ELF-1 (cell line): ENCODE results near the gene NR3C2.

Experiments
- DNase-seq: peaks from one replicate; pipeline ENCODE4 v3.0.0-alpha.2; 2016; ENCODE audit warnings: low read depth, low spot score

Gene NR3C2

DNA sequence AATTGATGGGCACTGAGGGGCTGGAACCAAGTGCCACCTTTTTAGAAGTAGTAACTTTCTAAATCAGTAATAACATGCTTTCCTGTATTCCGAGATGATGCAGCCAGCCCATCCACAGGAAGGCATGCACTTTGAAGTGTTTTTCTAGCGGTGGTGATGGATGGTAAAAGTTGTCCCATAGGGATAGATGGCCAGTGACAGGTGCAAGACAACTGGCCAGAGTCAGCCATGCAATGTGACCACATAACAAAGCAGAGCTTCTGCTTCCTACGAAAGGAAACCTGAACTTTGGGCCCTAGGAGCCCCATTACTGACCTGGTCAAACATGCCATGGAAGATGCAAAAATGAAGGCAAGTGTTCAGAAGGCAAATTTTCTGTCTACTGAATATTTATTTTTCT, 72.3 kb downstream of the NR3C2 start:
- DNase-seq: no peak

GRCh38 chr4:148367756-148368155, 74.5 kb downstream of the NR3C2 start:
- no peak for DNase-seq

DNA sequence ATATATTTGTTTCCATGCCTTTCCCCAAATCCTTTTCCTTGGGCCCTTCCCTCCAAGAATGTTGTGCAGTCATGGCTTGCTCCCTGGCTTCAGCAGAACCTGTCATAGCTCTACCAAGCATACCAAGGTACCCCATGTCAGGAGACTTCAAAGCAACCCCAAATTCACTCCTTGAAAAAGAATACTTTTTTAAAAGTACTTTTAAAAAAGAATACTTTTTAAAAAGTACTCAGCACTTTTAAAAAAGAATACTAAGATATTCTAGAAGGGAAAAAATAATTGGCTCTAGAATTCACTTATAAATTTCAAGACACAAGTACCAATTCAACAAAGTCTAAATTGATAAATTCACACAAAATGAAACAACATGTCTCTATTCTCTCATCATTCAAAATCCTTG, 76.0 kb downstream of the NR3C2 start:
- DNase-seq: no peak

- DNase-seq: no peak
Observed at GRCh38 chr4:148364525-148364924, 77.7 kb downstream of the NR3C2 start.

- DNase-seq: no peak
Observed at GRCh38 chr4:148359769-148360168, 82.4 kb downstream of the NR3C2 start.

DNA sequence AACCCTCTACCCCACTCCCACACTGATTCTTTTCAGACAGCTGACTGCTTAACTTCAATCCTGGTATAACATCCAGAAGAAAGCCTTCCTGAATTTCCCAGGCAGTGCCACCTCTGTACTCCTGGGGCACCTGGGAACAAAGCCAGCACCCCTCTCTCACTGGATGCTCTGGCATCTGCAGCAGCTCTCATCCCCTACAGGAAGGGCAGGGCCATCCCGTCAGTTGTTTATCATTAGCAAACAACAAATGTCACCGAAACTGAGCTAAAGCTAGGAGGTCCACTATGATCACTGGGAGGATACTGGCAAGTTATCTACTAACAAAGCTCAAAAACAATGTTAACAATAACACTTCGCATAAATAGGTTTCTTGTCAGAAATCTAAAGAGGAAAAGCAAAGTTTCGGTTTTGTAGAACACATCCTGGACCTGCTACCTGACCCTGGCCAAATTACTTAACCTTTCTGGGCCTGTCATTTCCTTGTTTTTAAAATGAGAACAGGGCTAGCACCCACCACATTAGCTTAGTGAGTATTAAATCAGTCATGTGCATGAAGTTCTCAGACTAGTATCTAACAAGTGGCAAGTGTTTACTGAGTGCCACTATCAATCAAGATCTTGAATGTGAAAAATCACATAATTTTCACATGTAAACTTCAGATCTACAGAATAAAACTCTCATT, 86.6 kb downstream of the NR3C2 start:
- DNase-seq: no peak

GRCh38 chr4:148354186-148354585, 88.0 kb downstream of the NR3C2 start:
- DNase-seq: no peak

DNA sequence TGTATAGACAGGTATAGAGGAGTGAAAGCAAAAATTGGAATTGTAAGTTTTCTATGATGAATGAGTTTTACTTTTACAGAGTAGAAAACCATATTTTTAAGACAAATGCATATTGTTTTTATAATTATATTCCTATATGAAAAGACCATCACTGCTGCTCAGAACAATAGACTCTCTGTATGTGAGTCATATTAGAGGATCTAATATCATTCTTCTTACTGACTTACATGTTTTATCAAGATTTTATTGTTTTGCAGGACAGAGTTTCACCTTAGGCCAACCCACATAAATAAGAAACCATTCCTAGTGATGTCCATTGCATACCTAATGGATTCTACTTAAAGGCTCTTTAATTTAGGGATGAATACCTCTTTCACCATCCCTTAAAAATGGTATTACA, 88.6 kb downstream of the NR3C2 start:
- no peak for DNase-seq

- DNase-seq: no peak
Observed at GRCh38 chr4:148349153-148349552, 93.1 kb downstream of the NR3C2 start.

GRCh38 chr4:148346657-148347056, 95.6 kb downstream of the NR3C2 start:
- no peak for DNase-seq

DNA sequence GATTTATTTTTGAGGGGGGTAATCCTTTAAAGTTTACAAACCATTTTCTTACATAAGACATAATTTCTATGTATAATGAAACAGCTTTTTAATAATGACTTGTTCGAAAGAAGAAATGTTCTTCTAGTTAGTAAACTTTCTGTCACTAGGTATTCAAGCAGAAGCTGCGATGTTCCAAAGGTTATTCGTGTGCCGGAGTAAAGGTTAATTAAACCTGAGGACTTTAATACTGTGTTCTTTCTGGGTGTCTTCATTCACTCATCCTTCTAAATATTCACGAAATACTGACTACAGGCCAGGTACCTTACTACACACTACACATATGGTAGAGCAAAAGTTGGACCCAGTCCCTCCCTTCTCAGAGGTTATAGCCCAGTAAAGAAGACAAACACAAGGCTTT, 96.7 kb downstream of the NR3C2 start:
- no peak for DNase-seq

DNA sequence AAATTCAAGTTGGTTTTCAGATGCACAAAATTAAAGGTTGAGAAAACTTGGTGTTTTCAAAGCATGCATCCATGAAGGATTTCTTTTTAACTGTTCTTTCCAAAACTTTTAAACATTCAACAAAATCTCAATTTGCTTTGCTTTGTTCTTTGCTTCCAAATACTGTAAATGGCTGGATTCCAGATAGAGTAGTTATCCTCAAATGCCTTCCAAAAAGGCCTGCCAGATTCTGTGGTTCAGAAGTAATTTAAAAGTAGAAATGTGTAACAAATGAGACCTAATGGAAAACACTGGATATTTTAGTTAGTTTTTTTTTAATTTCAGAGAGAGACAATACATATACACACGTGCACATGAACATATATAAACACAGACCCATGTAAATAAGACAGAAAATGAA, 97.3 kb downstream of the NR3C2 start:
- DNase-seq: no peak

GRCh38 chr4:148344352-148344751, 97.9 kb downstream of the NR3C2 start:
- no peak for DNase-seq

DNA sequence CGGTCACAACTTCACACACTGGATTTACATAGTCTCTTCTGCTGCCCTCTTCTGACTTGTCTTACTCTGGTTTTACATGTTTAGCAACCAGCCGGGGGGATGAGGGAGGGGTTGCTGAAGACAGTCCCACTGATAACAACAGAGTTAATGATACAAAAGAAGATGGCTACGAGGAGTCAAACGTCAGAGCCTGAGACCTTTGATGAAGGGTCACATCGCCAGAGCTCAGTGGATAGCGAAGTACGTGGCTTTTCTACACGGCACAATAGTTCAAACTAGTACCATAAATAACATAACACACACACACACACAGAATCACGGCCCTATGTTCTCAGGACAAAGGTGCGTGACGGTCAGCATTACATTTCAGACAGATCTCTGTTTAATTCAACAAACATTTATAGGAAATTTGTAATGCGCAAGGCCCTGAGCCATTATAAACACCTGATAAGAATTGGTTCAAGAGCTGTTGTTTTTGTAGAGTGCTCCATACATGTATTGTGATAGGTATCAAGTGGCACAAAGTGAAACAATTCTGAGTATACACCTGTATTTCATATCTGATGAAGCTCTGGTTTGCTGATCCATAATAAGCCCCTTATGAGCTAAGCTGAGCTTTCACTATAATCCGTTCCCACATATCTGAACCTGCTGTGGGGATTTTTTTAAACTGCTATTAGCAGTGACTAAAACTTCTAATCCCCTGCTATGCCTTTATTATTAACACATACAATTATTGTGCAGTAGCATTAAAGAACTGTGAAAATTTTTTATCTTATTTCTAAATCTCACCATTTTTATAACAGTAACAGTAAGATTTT, 100.0 kb downstream of the NR3C2 start:
- peak; percentile 2 for DNase-seq

- no peak for DNase-seq
Observed at GRCh38 chr4:148335133-148335532, 107.1 kb downstream of the NR3C2 start.

- no peak for DNase-seq
Observed at GRCh38 chr4:148333265-148333664, 108.9 kb downstream of the NR3C2 start.

DNA sequence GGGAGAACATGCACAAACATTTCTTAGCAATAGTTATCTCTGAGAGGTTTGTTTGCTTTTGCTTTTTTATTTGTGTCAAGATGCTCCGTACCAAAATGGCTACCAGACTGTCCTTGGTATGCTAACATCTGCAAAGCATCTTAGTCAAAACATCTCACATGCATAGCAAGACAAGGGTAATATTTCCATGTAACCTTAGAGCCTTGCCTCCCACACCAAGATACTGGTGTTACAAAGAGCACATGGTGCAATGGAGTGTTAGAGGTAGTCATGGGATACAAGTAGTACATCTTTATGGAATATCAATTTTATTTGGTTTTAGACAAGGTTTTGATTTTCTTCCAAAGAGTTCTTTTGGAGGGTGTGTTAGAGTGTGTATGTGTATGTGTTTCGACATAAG, 109.7 kb downstream of the NR3C2 start:
- no peak for DNase-seq

GRCh38 chr4:148330724-148331123, 111.5 kb downstream of the NR3C2 start:
- no peak for DNase-seq

GRCh38 chr4:148330161-148330560, 112.1 kb downstream of the NR3C2 start:
- DNase-seq: no peak

- DNase-seq: no peak
Observed at GRCh38 chr4:148329751-148330150, 112.5 kb downstream of the NR3C2 start.

DNA sequence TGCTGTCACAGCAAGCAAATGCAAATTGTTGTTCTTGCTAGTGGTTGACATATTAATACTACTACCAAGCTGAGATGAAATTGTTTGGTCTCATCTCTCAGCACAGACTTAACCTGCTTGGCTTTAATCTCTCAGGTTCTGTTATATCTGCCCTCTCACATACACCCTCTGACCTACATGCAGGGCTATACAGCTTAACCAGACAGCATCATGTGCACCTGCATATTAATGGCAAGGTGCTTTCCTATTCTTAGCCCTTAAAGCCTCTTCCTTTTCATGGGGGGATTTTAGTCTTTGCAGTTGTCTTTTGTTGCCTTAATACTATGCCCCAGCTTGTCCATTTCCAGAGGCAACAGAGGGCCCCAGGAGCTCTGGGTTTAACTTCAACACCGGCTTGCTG, 114.5 kb downstream of the NR3C2 start:
- no peak for DNase-seq

GRCh38 chr4:148323316-148323715, 118.9 kb downstream of the NR3C2 start:
- peak; percentile 38 for DNase-seq

- DNase-seq: no peak
Observed at GRCh38 chr4:148315049-148315448, 127.2 kb downstream of the NR3C2 start.
